ENCODE data around the gene FBXW9.

GRCh38 chr19:12695514-12695913, 917 bp downstream of the FBXW9 start:
- TF ChIP-seq POLR2A (IDR thresholded peaks at IDR 0.05; ENCODE audit: control extremely low read depth in 1 of 2, low read depth in 2 of 2, low read length in 2 of 2), result no peak
- no peak for TF ChIP-seq CTCF (IDR thresholded peaks at IDR 0.05; ENCODE audit: control extremely low read depth in 1 of 3, insufficient read depth in 1 of 3, low read depth in 1 of 3, low read length in 3 of 3)
- no peak for TF ChIP-seq EGR1 (IDR thresholded peaks at IDR 0.05; ENCODE audit: borderline replicate concordance, low read depth, low read length)
- no peak for TF ChIP-seq YY1 (IDR thresholded peaks at IDR 0.05; ENCODE audit: low read depth, low read length)
- TF ChIP-seq EZH2 (IDR thresholded peaks at IDR 0.05; ENCODE audit: low read depth, low read length, severe bottlenecking), result no peak
- TF ChIP-seq NRF1 (IDR thresholded peaks at IDR 0.05; ENCODE audit: low read depth, low read length), result no peak
- no peak for TF ChIP-seq USF2 (IDR thresholded peaks at IDR 0.05; ENCODE audit: low read length)
- TF ChIP-seq SUZ12 (IDR thresholded peaks at IDR 0.05; ENCODE audit: low read length), result no peak
- no peak for TF ChIP-seq CHD2 (IDR thresholded peaks at IDR 0.05; ENCODE audit: low read length)
- TF ChIP-seq SIN3A (conservative IDR thresholded peaks at IDR 0.05 in 1 of 2, IDR thresholded peaks at IDR 0.05 in 1 of 2; ENCODE audit: low read depth in 1 of 2, low read length in 2 of 2), result no peak
- no peak for TF ChIP-seq FOSL1 (IDR thresholded peaks at IDR 0.05; ENCODE audit: insufficient read depth, low read depth, low read length)
- no peak for TF ChIP-seq PHF8 (conservative IDR thresholded peaks at IDR 0.05; ENCODE audit: low read depth, low read length)
- TF ChIP-seq SP2 (IDR thresholded peaks at IDR 0.05; ENCODE audit: low read length), result no peak
- TF ChIP-seq EP300 (IDR thresholded peaks at IDR 0.05; ENCODE audit: borderline replicate concordance in 1 of 2, low read depth in 2 of 2, low read length in 2 of 2), result no peak

Measured in H1 (cell line).